ELF-1 (cell line): ENCODE results near the gene ERF.

Experiments
- DNase-seq: peaks from one replicate; pipeline ENCODE4 v3.0.0-alpha.2; 2016; ENCODE audit warnings: low read depth, low spot score

ERF gene

DNA sequence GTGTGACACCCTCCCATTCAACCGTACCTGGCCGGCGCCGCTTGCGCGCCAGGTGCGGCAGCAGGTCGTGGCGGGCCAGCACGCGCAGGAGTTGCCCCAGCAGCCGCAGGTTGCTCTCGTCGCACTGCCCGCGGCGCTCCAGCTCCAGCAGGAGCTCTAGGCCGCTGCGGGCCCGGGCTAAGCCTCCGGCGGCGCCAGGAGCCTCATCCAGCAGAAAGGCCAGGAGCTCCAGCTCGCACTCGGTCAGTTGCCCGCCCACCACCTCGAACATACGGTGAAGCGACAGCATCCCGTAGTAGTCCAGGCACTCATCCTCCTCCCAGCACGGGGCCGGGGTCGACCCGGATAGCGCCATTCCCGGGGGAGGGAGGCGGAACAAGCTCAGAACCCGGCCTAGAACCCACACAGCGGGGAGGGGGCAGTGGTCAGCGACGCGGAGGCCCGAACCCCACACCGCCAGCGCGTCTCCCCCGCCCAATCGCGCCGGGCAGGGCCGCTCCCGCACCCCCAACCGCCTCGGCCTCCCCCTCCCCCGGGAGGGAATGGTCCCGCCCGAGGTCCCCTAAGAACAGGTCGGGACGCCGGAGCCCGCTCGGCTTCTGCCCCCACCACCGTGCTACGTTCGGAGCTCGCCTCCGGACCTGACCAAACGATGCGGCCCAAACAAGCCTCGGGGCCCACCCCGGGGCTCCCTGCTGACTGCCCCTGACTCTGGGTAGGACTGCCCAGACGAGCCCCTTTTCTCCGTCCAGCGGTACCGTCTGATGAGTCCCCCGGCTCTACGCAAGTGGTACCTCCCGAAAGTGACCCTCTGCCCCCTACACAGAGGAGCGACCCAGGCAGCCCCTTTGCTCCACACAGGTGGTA is 38.0 kb downstream of the ERF start:
- DNase-seq = peak; percentile 73

DNA sequence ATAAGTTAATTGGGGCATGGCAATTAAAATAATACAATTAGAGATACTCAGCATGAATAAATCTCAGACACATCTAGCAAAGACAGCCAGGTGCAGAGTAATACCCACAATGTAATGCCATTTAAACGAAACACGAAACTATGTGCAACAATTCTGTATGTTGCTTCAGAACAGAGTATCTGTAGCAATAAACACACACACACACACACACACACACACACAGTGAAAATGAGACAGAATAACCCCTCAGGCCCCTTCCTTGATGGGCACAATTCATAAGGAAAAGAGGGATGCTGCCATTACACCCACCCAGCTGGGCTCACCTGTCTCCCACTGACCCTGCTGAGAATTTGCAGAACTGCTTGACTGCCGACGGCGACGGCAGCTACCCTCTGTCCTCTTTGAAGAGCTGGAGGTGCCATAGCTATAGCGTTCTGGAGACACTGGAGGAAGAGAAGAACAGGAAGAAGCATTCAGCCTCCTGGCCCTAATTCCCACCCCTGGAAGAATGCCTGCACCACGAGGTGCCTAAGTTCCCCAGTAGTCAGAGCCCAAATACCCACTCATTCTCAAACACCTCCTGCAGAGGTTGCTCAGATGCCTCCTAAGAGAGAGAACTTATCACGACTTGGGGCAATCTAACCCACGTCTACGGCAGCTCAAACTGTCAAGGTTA is 40.0 kb downstream of the ERF start:
- DNase-seq = no peak

DNA sequence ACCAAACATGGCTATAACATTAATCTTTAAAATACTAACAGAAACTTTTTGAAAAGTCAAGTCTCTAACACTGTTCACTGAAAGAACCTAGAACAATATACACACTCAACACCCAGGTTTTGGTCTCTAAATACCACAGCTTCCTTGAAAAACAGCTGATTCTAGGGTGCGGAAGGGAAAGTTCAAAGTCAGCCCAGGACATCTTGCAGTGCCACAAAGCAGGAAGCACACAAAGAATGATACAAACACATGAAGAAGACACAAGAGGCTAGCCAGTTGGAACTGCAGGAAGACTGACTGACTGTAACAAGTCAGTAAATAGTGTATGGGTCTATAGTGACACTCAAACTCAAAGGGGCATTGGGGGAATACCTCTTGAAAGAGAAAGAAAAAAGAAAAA is 42.0 kb downstream of the ERF start:
- DNase-seq = no peak

DNA sequence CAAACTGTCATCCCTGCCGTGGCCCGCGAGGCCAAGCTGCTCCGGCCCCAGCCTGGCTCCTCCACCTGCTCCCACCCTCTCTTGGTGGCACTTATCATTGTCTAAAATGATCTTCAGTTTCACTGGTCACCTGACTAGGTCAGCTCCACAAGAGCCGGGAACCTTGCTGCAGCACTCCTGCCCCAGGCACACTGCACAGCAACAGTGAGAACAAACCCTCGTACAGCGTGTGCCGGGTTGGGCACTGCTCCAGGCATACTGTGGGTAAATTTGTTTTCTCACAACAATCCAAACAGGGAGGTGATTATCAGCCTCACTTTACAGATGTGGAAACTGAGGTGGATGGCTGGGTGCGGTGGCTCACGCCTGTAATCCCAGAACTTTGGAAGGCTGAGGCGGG is 46.3 kb downstream of the ERF start:
- DNase-seq = no peak

DNA sequence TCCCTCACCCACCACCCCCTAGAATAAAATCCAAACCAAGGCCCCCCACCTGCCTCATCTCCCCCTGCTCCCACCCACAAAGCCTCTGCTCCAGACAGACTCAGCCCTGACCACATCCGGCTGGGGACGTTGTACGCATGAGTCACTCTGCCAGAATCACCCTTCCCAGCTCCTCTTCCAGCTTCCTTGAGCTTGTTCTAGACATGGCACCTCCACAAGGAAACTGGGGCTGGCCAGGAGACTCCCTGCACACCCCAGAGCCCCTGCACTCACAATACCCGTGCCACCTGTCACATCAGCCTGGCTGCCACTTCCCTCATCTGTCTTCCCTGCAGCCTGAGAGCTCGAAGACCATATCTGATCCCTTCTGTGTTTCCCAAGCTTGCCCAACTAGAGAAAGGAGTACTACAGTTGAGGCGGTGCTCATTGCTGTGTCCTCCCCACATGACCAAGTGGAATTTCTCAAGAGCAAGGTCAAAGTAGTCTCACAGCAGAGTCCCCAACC is 47.1 kb downstream of the ERF start:
- DNase-seq = no peak

DNA sequence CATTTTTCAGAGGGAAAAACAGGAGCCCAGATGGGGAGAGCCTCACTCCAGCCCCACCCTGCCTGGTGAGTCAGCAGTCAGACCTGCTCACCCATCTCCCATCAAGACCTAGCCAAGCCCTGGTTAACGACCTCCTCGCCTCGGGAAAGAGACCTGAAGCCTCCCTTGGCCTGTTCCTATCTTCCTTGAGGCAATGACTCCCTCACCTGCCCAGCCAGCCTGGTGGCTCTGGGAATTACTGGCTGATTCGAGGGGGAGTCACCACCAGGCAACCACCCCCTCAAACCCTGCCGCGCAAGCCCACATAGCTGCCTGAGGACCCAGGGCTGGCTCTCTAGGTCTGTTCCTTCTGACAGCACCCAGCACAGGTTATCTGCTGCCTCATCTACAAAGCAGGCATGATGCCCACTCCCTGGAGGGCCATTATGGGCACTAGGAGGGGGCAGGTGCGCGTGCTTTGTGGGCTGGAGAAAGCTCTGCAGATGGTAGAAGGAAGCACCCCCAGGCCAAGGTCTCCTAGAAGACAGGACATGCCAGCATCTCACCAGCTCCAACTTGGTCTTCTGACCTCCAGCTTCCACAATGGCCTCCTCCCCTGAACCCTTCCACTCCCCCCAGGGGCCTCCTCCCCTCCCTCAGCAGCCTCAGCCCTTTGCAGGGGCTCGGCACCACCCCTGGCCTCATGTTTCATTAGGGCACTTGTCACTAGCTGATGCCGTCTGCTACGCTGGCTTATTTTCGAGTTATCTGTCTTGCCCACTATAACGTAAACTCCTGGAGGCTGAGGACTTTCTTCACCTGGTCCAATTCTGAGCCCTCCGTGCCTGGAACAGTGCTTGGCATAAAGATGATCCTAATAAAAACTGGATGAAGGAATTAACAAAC is 47.8 kb downstream of the ERF start:
- DNase-seq = peak; percentile 38

DNA sequence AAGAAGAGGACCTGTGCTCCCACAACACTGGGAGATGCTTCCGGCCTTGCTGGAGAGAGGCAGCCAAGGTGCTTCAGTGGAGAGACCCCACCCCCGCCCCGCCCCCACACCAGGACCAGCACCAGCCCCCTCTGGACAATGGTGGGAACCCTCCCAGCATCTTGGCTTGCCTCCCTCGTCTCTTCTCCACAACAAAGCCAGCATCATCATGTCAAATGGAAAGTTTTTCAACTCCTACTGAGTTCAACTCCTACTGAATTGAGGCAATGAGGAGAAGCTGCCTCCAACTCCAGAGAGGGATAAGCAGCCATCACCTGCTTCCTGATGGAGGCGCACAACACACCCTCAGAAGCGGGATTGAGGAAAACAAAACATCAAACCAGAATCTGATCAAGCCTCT is 50.3 kb downstream of the ERF start:
- no peak for DNase-seq

DNA sequence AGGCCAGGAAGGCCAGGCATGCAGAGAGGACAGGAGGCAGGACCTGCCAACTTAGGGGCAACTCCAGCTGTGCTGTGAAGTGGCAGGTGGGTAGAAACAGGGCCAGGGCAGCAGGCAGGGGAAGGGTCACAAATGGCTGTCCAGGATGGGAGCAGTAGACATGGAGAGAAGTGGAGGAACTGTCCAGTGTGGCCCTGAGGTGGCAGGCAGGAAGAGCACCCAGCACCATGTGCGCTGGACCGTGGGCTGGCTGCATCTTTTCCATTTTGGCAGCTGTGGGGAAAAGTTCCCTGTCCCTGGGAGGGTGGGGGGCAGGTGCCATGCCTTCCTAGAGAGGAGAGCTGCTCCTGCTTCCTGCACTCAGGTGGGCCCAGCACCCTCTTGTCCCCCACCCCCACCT is 51.2 kb downstream of the ERF start:
- no peak for DNase-seq

DNA sequence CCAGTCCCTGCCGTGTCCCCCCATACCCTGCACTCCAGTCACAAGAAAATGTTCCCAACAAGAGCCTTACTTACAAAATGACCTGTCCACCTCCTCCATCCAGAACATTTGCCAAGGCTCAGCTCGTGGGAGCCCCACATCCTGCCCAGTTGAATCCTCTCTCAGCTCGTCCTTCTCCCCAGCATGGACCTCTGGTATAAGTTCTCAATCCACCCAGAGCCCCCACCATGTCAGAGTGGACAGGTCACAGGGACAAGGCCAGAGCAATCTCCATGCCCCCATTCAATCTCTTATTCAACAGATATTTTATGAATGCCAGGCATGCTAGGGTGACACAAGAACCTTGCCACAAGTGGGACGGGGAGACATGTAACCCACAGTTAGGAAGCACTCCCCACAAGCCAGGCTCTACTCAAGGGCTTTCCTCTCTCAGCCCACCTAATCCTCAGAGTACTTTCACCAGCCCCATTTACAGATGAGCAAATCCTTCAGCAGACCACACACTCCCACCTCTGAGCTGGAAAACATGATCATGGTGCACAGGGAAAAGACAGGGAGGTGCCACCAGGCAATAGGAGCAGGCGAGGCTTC is 52.5 kb downstream of the ERF start:
- no peak for DNase-seq

DNA sequence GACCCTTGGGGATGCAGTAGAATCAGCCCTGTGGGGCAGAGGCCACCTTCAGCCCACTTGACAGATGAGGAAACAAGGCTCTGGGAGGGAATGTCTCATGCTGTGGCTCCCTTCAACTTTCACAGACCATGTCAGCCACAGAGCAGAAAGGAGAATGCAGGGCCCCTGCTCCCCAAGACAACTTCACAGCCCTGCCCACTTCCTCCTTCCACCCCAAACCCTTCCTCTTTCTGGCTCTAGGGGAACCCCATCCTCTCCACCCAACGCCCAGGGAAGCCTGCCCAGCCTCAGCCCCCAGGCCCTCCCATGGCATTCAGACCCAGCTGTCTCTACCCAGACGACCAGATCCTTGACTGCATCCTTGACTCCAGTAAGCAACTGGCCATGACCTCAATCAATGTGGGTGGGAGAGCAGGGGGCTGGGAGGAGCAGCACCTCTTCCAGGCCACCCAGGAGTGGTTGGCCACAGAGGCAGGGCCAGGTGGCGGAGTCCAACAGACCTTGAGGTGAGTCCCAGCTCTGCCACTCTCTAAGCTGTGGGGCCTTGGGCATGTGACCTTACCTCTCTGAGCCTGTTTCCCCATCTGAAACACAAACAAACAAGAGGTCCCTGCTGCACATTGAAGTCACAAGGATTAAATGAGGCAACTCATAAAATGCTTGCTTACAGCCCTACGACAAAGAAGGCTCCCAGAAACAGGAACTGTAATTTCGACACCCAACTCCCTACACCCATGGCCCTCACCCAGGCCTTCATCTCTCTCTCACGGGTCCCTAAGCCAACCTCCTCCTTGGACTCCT is 53.2 kb downstream of the ERF start:
- no peak for DNase-seq

DNA sequence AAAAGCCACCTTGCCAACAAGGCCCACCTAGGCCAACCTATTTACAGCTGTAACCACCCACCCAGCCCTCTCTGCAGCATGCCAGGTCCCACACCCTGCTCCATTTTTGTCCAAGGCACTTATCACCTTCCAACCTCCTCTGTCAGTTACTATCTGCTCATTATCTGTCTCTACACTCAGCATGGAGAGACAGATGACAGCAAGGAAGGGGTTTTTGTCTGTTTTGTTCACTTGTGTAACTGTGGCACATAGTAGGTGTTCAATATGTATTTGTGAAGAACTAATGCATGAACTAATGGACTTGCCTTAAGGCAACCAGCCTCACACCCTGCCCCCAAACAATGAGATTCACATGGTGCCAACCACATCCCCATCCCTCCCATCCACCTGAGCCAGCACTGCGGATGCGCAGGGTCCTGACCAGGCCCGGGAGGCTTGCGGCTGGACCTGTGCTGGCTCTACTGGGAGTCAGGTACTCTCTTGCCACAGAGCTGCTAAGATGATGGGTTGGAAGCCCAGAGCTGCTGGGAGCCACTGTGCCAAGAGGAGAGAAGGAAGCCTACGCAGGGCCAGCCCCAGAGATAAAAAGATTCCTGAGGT is 54.7 kb downstream of the ERF start:
- DNase-seq = no peak

DNA sequence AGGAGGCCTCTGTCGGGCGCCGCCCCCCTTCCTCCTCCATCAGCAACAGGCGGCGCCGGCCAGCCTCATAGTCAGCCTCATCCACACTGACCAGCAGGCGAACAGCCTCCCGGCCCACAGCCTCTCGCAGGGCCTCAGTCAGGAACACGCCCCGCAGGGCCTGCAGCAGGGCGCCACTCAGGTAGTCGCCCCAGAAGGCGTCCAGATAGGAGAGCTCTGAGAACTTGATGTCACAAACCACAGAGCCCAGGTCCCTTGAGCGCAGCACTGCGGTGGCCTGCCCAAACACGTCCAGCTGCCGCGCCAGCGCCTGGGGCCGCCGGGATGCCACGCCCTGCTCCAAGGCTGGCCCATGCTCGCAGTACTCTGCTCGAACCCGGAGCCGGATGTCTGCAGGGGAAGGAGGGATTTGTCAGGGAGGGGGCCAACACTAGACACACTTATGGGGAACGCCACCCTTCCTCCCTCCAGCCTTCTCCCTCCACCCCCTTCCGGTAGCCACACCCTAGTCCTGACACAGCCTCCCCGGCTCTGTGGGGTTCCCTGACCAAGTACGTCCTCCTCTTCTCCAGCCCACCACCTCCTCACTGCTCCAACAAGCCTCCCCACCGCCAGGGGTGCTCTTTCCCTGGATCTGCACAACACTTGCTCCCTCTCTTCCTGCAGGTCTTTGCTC is 55.4 kb downstream of the ERF start:
- DNase-seq = peak; percentile 41

DNA sequence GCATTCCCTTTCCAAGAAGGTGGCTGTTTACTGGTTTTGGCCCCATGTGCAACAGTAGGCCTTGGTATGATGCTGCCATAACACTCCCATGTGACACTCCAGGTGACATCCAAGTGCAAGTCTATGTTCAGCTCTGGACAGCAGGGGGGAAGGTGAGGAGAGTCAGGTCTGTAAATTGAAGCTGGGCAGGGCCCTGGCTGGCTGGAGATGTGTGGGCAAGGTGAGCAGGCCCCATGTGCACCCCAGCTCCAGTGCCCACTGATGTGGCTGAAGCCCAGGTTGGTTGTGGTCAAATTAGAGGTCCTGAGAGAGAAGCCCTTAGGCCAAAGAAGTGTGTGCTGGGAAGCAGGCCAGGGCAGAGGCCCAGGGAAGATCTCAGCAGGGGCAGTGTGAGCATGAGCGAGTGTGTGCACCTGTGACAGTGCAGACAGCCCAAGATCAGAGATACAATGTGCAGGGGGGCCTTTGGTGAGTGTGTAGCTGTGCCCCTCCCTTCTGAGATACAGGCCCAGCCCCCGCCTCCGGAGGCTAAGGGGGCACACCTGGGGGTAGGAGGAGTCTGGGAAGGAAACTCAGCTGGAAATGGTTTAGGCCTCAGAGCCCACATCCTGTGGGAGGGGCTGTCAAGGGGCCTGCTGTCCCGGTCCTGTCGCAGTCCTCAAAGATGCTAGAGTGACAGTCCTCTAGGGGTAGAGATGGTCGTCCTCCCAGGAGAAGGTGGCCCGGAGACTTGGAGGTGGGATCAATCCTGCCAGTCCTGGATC is 56.1 kb downstream of the ERF start:
- peak; percentile 24 for DNase-seq
